Measurements from ENCODE around the gene DST.
"Not testable (repeated sequence)": the region's sequence is repeated elsewhere in the genome, so short reads cannot be mapped to it uniquely, and the experiment has no call there.

Gene DST

GRCh38 chr6:56671160-56671559 lies 28.5 kb upstream of the DST start:
- no peak overlapping the region for H3K4me3 ChIP-seq (ENCODE audit: low read depth, low read length)
- H3K36me3 ChIP-seq = 0 out of 2 replicates have a peak, but pooled peaks cover 5% of the 10 kb centered on the region
- no peaks in the 10 kb centered on the region for H3K9me3 ChIP-seq
- no peaks in the 10 kb centered on the region for H3K27me3 ChIP-seq
- 0 out of 2 replicates have a peak, but pooled peaks have one; percentile 15 for TF ChIP-seq CTCF (IDR thresholded peaks at IDR 0.05; ENCODE audit: low read depth, low read length)
- no peak for DNase-seq
- H3K4me1 ChIP-seq = peaks cover 4% of the 10 kb centered on the region; the same call in 1 of the 2 replicates

- no peak for DNase-seq
Observed at GRCh38 chr6:56669041-56669440, 26.4 kb upstream of the DST start.

GRCh38 chr6:56668158-56668557 lies 25.5 kb upstream of the DST start:
- no peak for DNase-seq
- no peak for TF ChIP-seq CTCF (IDR thresholded peaks at IDR 0.05; ENCODE audit: low read depth, low read length)
- Histone ChIP-seq H3K9me3 (no peaks in the 10 kb centered on the region), H3K36me3 (0 out of 2 replicates have a peak, but pooled peaks cover 5% of the 10 kb centered on the region), H3K4me1 (peaks cover 4% of the 10 kb centered on the region; the same call in 1 of the 2 replicates), H3K4me3 (ENCODE audit: low read depth, low read length) (no peak overlapping the region), H3K27me3 (no peaks in the 10 kb centered on the region)

More at GRCh38 chr6:56669041-56669440, 26.4 kb upstream of the DST start:
- no peak for TF ChIP-seq CTCF (IDR thresholded peaks at IDR 0.05; ENCODE audit: low read depth, low read length)
- no peaks in the 10 kb centered on the region for H3K9me3 ChIP-seq
- no peak overlapping the region for H3K4me3 ChIP-seq (ENCODE audit: low read depth, low read length)
- H3K4me1 ChIP-seq = peaks cover 4% of the 10 kb centered on the region; the same call in 1 of the 2 replicates
- 0 out of 2 replicates have a peak, but pooled peaks cover 5% of the 10 kb centered on the region for H3K36me3 ChIP-seq
- no peaks in the 10 kb centered on the region for H3K27me3 ChIP-seq

- Histone ChIP-seq H3K36me3 (0 out of 2 replicates have a peak, but pooled peaks cover 5% of the 10 kb centered on the region), H3K9me3 (no peaks in the 10 kb centered on the region), H3K4me1 (peaks cover 4% of the 10 kb centered on the region; the same call in 1 of the 2 replicates), H3K27me3 (no peaks in the 10 kb centered on the region), H3K4me3 (ENCODE audit: low read depth, low read length) (no peak overlapping the region)
- TF ChIP-seq CTCF (IDR thresholded peaks at IDR 0.05; ENCODE audit: low read depth, low read length) = no peak
- no peak for DNase-seq
Observed at GRCh38 chr6:56667336-56667735, 24.6 kb upstream of the DST start.

GRCh38 chr6:56664029-56664428 lies 21.3 kb upstream of the DST start:
- H3K4me1 ChIP-seq = no peaks in the 10 kb centered on the region
- DNase-seq = no peak
- no peaks in the 10 kb centered on the region for H3K36me3 ChIP-seq
- no peak for TF ChIP-seq CTCF (IDR thresholded peaks at IDR 0.05; ENCODE audit: low read depth, low read length)
- H3K27me3 ChIP-seq = no peaks in the 10 kb centered on the region
- H3K4me3 ChIP-seq (ENCODE audit: low read depth, low read length) = no peak overlapping the region
- no peaks in the 10 kb centered on the region for H3K9me3 ChIP-seq

GRCh38 chr6:56663344-56663743 lies 20.7 kb upstream of the DST start:
- no peaks in the 10 kb centered on the region for H3K36me3 ChIP-seq
- peak; percentile 16 for DNase-seq
- H3K4me3 ChIP-seq (ENCODE audit: low read depth, low read length) = no peak overlapping the region
- H3K27me3 ChIP-seq = no peaks in the 10 kb centered on the region
- no peak for TF ChIP-seq CTCF (IDR thresholded peaks at IDR 0.05; ENCODE audit: low read depth, low read length)
- H3K9me3 ChIP-seq = no peaks in the 10 kb centered on the region
- no peaks in the 10 kb centered on the region for H3K4me1 ChIP-seq

GRCh38 chr6:56661338-56661737 lies 18.6 kb upstream of the DST start:
- H3K4me1 ChIP-seq; H3K36me3 ChIP-seq; H3K9me3 ChIP-seq; DNase-seq; H3K4me3 ChIP-seq (ENCODE audit: low read depth, low read length); H3K27me3 ChIP-seq: not testable (repeated sequence)
